Measurements from ENCODE around the gene SMIM22.
A peak's percentile ranks its signal among the peaks of the same experiment; 100 is the strongest.

SMIM22 gene

GRCh38 chr16:4762205-4762604 lies 33.0 kb upstream of the SMIM22 start:
- no peak for TF ChIP-seq CTCF (conservative IDR thresholded peaks at IDR 0.05; ENCODE audit: low read depth, low read length)
- Histone ChIP-seq H3K27ac (no peak overlapping the region), H3K79me2 (ENCODE audit: insufficient read depth, low read depth) (0 out of 2 replicates have a peak, but pooled peaks cover 3% of the 10 kb centered on the region), H2AFZ (ENCODE audit: low read depth) (no peak overlapping the region), H3K4me2 (no peak overlapping the region), H3K9ac (no peak overlapping the region), H3K4me1 (ENCODE audit: low read depth, poor library complexity, severe bottlenecking) (peaks cover 6% of the 10 kb centered on the region), H3K36me3 (ENCODE audit: insufficient read depth) (peaks cover 6% of the 10 kb centered on the region; the same call in 1 of the 2 replicates), H4K20me1 (ENCODE audit: insufficient read depth) (no peaks in the 10 kb centered on the region), H3K4me3 (IDR thresholded peaks at IDR 0.05; ENCODE audit: insufficient read depth, low read depth, low read length) (no peak overlapping the region), H3K27me3 (ENCODE audit: insufficient read depth, low read depth) (no peaks in the 10 kb centered on the region)

GRCh38 chr16:4763791-4764190 lies 31.4 kb upstream of the SMIM22 start:
- H3K36me3 ChIP-seq (ENCODE audit: insufficient read depth): no peaks in the 10 kb centered on the region
- H3K4me3 ChIP-seq (IDR thresholded peaks at IDR 0.05; ENCODE audit: insufficient read depth, low read depth, low read length): no peak overlapping the region
- TF ChIP-seq CTCF (conservative IDR thresholded peaks at IDR 0.05; ENCODE audit: low read depth, low read length): no peak
- H2AFZ ChIP-seq (ENCODE audit: low read depth): no peak overlapping the region
- H3K4me1 ChIP-seq (ENCODE audit: low read depth, poor library complexity, severe bottlenecking): peaks cover 18% of the 10 kb centered on the region
- H4K20me1 ChIP-seq (ENCODE audit: insufficient read depth): no peaks in the 10 kb centered on the region
- no peak overlapping the region; the same call in 1 of the 2 replicates for H3K4me2 ChIP-seq
- H3K27me3 ChIP-seq (ENCODE audit: insufficient read depth, low read depth): no peaks in the 10 kb centered on the region
- 0 out of 2 replicates have a peak, but pooled peaks cover 3% of the 10 kb centered on the region for H3K79me2 ChIP-seq (ENCODE audit: insufficient read depth, low read depth)
- no peak overlapping the region for H3K27ac ChIP-seq
- no peak overlapping the region for H3K9ac ChIP-seq

- Histone ChIP-seq H3K4me3 (IDR thresholded peaks at IDR 0.05; ENCODE audit: insufficient read depth, low read depth, low read length) (no peak overlapping the region), H3K9ac (peak overlapping the region; percentile 80; the same call in 1 of the 2 replicates), H3K27ac (no peak overlapping the region; the same call in 1 of the 2 replicates), H3K27me3 (ENCODE audit: insufficient read depth, low read depth) (no peaks in the 10 kb centered on the region), H2AFZ (ENCODE audit: low read depth) (peak overlapping the region; percentile 97), H3K4me1 (ENCODE audit: low read depth, poor library complexity, severe bottlenecking) (peaks cover 18% of the 10 kb centered on the region), H3K36me3 (ENCODE audit: insufficient read depth) (no peaks in the 10 kb centered on the region), H3K79me2 (ENCODE audit: insufficient read depth, low read depth) (0 out of 2 replicates have a peak, but pooled peaks cover 3% of the 10 kb centered on the region), H3K4me2 (peak overlapping the region; percentile 49), H4K20me1 (ENCODE audit: insufficient read depth) (no peaks in the 10 kb centered on the region)
- TF ChIP-seq CTCF (conservative IDR thresholded peaks at IDR 0.05; ENCODE audit: low read depth, low read length): no peak
These were observed 29.4 kb upstream of the SMIM22 start for GRCh38 chr16:4765511-4766474.

GRCh38 chr16:4766875-4767628 lies 28.1 kb upstream of the SMIM22 start, which contains the start of gene ZNF500:
ZNF500 (minus strand) TSS chr16:4767162; CDS start chr16:4765978, 1,184 bp downstream.
- Histone ChIP-seq H3K4me2 (peak within 1 kb of the TSS; percentile 85), H3K27me3 (ENCODE audit: insufficient read depth, low read depth) (no peaks in the 10 kb centered on the region), H3K9ac (peak within 1 kb of the TSS; percentile 80), H3K36me3 (ENCODE audit: insufficient read depth) (no peaks in the 10 kb centered on the region), H3K4me1 (ENCODE audit: low read depth, poor library complexity, severe bottlenecking) (peaks cover 18% of the 10 kb centered on the region), H3K79me2 (ENCODE audit: insufficient read depth, low read depth) (0 out of 2 replicates have a peak, but pooled peaks cover 3% of the 10 kb centered on the region), H4K20me1 (ENCODE audit: insufficient read depth) (no peaks in the 10 kb centered on the region), H3K4me3 (IDR thresholded peaks at IDR 0.05; ENCODE audit: insufficient read depth, low read depth, low read length) (no peak within 1 kb of the TSS), H2AFZ (ENCODE audit: low read depth) (peak within 1 kb of the TSS; percentile 97), H3K27ac (peak within 1 kb of the TSS; percentile 46)
- no peak for TF ChIP-seq CTCF (conservative IDR thresholded peaks at IDR 0.05; ENCODE audit: low read depth, low read length)
